AG04449 (cell line): ENCODE data around the gene ORM1.
A peak's percentile ranks its signal among the peaks of the same experiment; 100 is the strongest.

ENCODE experiments used
- CTCF ChIA-PET: fragments of 350-600 bp; formaldehyde crosslinking; extraction: SDS; loops from one replicate; lab custom pipeline; 2021; ENCODE audit warnings: antibody characterized with exemption; lab: Yijun Ruan, JAX
- POLR2A ChIA-PET: fragments of 400-600, 350-600 bp; formaldehyde crosslinking; extraction: SDS; loops from one replicate; lab custom pipeline; 2020; ENCODE audit warnings: antibody characterized with exemption, inconsistent platforms; lab: Yijun Ruan, JAX
- DNase-seq: peaks from one replicate; pipeline ENCODE4 v3.0.0-alpha.2; 2010; ENCODE audit warnings: low read depth, low spot score
- H3K4me3 ChIP-seq: 2 replicates; pipeline ENCODE4 v1.5.1; 2011; ENCODE audit warnings: low read depth, mild to moderate bottlenecking, control low read depth, low read length
- TF ChIP-seq, protein P1 (sequence below): IDR thresholded peaks from one replicate; pipeline ENCODE4 v1.5.1; 2011; ENCODE audit warnings: mild to moderate bottlenecking, moderate library complexity, low read length, control low read depth, inconsistent platforms; ENCODE audit not compliant: insufficient read depth; ENCODE audit errors: missing control alignments

ORM1 gene

DNA sequence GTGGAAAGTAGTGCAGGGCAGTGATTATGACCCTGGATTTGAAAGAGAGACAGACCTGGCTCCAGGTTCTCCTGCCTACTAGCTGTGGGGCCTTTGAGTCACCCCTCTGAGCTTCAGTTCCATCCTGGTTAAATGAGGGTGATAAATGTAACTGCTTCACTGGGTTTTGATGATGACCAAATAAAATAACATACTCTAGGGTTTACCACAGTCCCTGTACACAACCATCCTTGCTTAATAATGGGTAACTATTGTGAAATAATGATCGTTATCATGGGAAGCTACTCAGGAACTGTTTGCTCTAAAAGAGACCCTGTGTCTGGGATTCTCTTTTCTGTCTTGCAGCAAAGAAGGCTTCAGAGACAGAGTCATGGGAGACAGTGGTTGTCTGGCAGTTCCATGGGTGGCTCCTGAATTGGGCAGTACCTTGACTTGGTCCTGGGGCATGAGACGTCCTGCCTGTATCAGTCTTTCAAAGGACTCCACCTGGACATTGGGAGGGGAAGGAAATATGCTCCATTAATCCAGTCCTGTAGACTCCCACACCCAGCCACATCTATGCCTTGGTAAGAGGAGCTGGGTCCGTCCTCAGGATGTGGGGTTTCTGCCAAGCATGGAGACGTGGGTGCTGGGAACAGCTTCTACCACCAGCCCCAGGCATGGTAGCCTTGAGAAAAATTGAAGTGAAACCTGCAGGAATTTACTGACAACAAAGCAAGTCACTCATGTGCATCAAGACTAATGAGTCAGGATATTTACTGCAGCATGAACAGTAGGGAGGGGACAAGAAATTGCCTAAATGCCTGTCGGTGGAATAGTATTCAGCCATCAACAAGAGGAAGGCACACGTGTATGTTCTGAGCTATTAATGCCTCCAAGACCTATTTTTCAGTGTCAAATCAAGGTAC is 41.5 kb downstream of the ORM1 start:
- TF ChIP-seq, protein P1, sequence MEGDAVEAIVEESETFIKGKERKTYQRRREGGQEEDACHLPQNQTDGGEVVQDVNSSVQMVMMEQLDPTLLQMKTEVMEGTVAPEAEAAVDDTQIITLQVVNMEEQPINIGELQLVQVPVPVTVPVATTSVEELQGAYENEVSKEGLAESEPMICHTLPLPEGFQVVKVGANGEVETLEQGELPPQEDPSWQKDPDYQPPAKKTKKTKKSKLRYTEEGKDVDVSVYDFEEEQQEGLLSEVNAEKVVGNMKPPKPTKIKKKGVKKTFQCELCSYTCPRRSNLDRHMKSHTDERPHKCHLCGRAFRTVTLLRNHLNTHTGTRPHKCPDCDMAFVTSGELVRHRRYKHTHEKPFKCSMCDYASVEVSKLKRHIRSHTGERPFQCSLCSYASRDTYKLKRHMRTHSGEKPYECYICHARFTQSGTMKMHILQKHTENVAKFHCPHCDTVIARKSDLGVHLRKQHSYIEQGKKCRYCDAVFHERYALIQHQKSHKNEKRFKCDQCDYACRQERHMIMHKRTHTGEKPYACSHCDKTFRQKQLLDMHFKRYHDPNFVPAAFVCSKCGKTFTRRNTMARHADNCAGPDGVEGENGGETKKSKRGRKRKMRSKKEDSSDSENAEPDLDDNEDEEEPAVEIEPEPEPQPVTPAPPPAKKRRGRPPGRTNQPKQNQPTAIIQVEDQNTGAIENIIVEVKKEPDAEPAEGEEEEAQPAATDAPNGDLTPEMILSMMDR: no peak
- CTCF ChIA-PET: interaction anchor here (1.0 to 4.5 kb wide), 5 partner anchors 10 to 41 kb away, joined by 3 to 14 read pairs (median 3); no protein-coding TSS in a partner anchor
- H3K4me3 ChIP-seq: no peak overlapping the region
- POLR2A ChIA-PET: interaction anchor here (0.6 to 1.0 kb wide), 2 partner anchors 11 to 20 kb away, joined by 3 to 4 read pairs; no protein-coding TSS in a partner anchor
- peak; percentile 85 for DNase-seq

DNA sequence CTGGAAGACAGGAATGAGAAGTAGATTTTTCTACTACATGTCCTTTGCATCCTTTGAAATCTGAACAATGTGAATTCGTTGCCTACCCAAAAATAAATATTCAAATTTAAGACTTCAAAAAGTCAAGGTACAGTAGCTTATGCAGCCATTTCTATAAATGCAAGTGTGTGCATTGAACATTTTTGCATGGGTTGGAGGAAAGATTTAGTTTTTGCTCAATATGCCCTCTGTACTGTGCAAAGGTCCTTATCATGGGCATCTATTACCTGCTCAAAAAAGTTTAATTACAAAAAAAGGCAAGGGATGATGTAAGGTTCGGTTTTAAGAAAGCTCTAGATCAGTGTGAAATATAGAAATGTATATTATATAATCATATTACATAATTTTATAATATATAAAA is 42.3 kb downstream of the ORM1 start:
- ChIA-PET CTCF (interaction anchor here (1.0 to 2.3 kb wide), 4 partner anchors 9 to 40 kb away, joined by 3 to 9 read pairs (median 4); no protein-coding TSS in a partner anchor), POLR2A (interaction anchor here (0.6 to 1.1 kb wide), 2 partner anchors 19 to 22 kb away, joined by 3 read pairs; no protein-coding TSS in a partner anchor)
- TF ChIP-seq, protein P1: no peak
- no peak for DNase-seq
- H3K4me3 ChIP-seq: no peak overlapping the region

DNA sequence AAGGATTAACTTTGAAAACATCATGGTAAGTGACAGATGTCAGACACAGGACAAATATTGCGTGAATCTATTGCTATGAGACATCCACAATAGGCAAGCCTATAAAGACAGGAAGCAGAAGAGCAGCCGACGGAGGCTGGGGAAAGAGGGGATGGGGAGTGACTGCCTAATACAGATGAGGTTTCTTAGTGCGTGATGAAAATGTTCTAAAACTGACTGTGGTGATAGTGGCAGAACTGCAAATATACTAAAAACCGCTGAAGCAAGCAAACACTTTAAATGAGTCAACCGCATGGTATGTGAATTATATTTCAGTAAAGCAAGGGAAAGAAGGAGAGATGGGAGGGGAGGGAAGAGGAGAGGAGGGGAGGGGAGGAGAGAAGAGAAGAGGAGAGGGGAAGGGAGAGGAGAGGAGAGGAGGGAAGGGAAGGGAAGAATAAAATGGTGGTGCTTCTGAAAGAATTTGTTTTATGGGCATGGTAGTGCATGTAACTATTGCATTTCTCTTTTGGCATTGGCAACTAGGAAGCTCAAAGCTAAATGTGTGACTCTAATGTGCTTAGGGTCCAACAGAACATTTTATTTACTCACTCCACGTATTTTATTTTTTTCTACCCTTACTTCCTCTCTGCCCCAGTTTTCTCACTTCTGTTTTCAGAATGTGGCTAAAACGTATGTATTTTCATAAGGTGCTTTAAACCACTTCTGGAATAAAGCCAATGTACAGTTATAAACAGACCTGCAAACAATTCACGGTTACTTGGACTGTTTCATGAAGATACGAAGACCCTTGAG is 43.6 kb downstream of the ORM1 start:
- peak; percentile 59 for DNase-seq

DNA sequence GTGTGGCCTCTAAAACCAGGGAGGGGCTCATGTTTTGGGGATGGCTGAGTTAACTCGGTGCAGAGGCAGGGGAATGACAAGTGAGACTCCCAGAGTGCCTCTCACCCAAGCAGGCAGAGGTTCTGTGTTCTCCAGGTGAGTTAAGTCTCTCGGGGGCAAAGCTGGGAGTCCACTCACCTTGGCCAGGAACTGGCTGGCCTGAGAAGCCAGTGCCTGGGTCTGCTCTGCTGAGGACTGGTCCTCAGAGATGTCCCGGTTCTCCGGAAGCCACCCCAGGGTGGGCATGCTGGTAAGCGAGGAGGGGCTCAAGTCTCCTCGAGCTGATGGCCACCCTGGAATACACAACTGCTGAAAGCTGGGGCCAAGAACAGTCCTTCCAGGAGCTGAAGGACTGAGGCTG is 44.5 kb downstream of the ORM1 start:
- ChIA-PET CTCF (interaction anchor here (1.1 to 1.6 kb wide), 5 partner anchors 12 to 28 kb away, joined by 3 to 6 read pairs (median 3); no protein-coding TSS in a partner anchor), POLR2A (interaction anchor here (0.5 kb wide), 1 partner anchor 26 kb away, joined by 3 read pairs; no protein-coding TSS in a partner anchor)
- TF ChIP-seq, protein P1: no peak
- H3K4me3 ChIP-seq: no peak overlapping the region
- no peak for DNase-seq

More for the DNA sequence above, 43.6 kb downstream of the ORM1 start:
- ChIA-PET CTCF (interaction anchor here (1.1 to 1.4 kb wide), 4 partner anchors 11 to 27 kb away, joined by 3 to 6 read pairs (median 4); no protein-coding TSS in a partner anchor), POLR2A (interaction anchor here (1.1 kb wide), 1 partner anchor 20 kb away, joined by 3 read pairs; no protein-coding TSS in a partner anchor)
- TF ChIP-seq, protein P1: no peak
- no peak overlapping the region for H3K4me3 ChIP-seq

DNA sequence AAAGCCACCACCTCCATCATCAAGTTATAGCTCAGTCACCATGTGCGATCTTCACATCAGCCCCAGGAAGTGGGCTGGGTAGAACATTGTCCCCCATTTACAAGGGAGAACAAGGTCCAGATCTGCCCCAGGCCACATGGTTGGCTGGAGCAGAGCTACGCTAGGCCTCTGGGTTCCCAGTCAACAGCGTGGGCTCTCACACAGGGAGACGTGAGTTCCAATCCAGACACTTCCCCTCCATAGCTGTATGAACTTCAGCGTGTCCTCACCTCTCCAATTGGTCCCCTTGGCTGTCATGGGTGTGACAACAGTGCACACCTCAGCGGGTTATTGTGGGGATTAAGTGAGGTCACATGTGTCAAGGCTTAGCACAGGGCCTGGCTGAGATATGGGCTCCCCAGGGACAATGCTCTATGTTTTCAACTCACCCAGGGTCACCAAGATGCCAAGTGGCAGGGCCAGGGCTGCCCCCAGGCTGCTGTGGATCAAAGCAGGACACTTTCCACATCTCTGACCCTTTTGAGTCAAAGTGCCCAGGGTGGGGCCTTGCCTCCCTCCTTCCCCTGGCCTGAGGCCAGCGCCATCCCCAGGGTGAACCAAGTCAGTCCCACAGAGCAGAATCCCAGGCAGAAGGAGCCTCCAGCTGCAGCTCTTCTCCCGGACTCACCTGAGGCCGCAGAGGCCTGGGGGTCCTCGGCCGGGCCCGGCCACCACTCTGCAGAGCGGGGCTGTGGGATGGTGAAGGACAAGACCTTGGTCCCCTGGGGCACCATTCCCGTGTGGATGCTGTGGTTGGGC is 45.1 kb downstream of the ORM1 start:
- POLR2A ChIA-PET: interaction anchor here (0.5 kb wide), 1 partner anchor 25 kb away, joined by 3 read pairs; no protein-coding TSS in a partner anchor
- TF ChIP-seq, protein P1: no peak
- no peak overlapping the region for H3K4me3 ChIP-seq
- DNase-seq: no peak
- CTCF ChIA-PET: interaction anchor here (1.1 to 1.6 kb wide), 5 partner anchors 11 to 28 kb away, joined by 3 to 4 read pairs (median 3); no protein-coding TSS in a partner anchor
